Mucosa of rectum (tissue), 2 donors: ENCODE results near the gene KLHDC2.

Experiments used
- H3K27ac ChIP-seq, 2 donors: one replicate each; pipeline ENCODE4 v1.7.0; 2013; ENCODE audit warnings: inconsistent platforms in 2 of 2, low read depth in 2 of 2, low read length in 2 of 2
- H3K27me3 ChIP-seq, 2 donors: one replicate each; pipeline ENCODE4 v1.7.0; 2013; ENCODE audit warnings: low read length in 2 of 2; ENCODE audit not compliant: control insufficient read depth in 2 of 2, insufficient read depth in 2 of 2
- H3K36me3 ChIP-seq, 2 donors: one replicate each; pipeline ENCODE4 v1.7.0; 2013; ENCODE audit warnings: low read length in 2 of 2; ENCODE audit not compliant: control insufficient read depth in 2 of 2, insufficient read depth in 2 of 2
- H3K4me1 ChIP-seq, 2 donors: one replicate each; pipeline ENCODE4 v1.7.0; 2013; ENCODE audit warnings: low read length in 2 of 2, mild to moderate bottlenecking in 1 of 2; ENCODE audit not compliant: control insufficient read depth in 2 of 2, insufficient read depth in 2 of 2
- H3K4me3 ChIP-seq, 2 donors: one replicate each; pipeline ENCODE4 v1.7.0; 2013; ENCODE audit warnings: low read length in 2 of 2
- H3K9ac ChIP-seq, 2 donors: one replicate each; pipeline ENCODE4 v1.7.0; 2013; ENCODE audit warnings: low read length in 2 of 2, low read depth in 1 of 2, mild to moderate bottlenecking in 1 of 2
- H3K9me3 ChIP-seq, 2 donors: one replicate each; pipeline ENCODE4 v1.7.0; 2013; ENCODE audit warnings: low read length in 2 of 2; ENCODE audit not compliant: control insufficient read depth in 2 of 2
- donor health status: healthy.
- donor health status: Normal muscosa, but diverticular disease.

Gene KLHDC2

GRCh38 chr14:49820176-49820575 lies 52.2 kb downstream of the KLHDC2 start:
- Histone ChIP-seq H3K4me3 (no peak overlapping the region), H3K9ac (no peak overlapping the region), H3K4me1 (no peaks in the 10 kb centered on the region), H3K27me3 (no peaks in the 10 kb centered on the region), H3K36me3 (peaks cover 36 to 51% of the 10 kb centered on the region in 2 donors), H3K9me3 (no peaks in the 10 kb centered on the region), H3K27ac (no peak overlapping the region)

- Histone ChIP-seq H3K4me3 (no peak overlapping the region), H3K27ac (no peak overlapping the region), H3K9ac (no peak overlapping the region), H3K4me1 (no peaks in the 10 kb centered on the region), H3K36me3 (peaks cover 66 to 72% of the 10 kb centered on the region in 2 donors), H3K9me3 (no peaks in the 10 kb centered on the region), H3K27me3 (no peaks in the 10 kb centered on the region)
Observed at GRCh38 chr14:49828640-49829039, 60.7 kb downstream of the KLHDC2 start.
